ENCODE measurements around the gene LIN52. TPM values are rescaled to one million over a fixed set of nuclear protein-coding genes. Genes with fewer than 3 reads are reported as not detected.

Gene LIN52
- total and polyA plus RNA-seq, 2 of the 13 experiments (the other 11 are each of a cell fraction or from before 2014, with no cell fraction given), result 11.4 to 23.3 TPM

DNA sequence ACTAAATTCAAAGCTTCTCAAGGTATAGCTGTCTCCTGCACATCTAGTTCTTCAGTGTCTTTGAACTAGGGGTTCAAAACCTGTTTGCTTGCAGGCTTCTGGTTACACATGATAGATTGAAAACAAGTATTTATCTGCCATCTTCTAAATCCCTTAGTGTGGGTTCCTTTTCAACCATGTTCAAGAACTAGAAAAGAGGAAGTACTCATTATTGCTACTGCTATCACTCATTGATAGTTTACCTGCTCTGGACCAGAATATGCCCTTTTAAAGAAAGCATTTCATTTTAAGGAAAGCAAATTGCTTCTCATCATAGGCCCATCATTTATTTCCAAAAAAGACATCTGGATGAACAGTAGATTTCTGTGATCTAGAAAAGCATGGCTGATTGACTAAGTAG, 117.4 kb downstream of the LIN52 start (continued):
- TF ChIP-seq, protein P1, sequence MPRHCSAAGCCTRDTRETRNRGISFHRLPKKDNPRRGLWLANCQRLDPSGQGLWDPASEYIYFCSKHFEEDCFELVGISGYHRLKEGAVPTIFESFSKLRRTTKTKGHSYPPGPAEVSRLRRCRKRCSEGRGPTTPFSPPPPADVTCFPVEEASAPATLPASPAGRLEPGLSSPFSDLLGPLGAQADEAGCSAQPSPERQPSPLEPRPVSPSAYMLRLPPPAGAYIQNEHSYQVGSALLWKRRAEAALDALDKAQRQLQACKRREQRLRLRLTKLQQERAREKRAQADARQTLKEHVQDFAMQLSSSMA (CRISPR knock-in tag; IDR thresholded peaks at IDR 0.05), result no peak
- TF ChIP-seq, protein P2, sequence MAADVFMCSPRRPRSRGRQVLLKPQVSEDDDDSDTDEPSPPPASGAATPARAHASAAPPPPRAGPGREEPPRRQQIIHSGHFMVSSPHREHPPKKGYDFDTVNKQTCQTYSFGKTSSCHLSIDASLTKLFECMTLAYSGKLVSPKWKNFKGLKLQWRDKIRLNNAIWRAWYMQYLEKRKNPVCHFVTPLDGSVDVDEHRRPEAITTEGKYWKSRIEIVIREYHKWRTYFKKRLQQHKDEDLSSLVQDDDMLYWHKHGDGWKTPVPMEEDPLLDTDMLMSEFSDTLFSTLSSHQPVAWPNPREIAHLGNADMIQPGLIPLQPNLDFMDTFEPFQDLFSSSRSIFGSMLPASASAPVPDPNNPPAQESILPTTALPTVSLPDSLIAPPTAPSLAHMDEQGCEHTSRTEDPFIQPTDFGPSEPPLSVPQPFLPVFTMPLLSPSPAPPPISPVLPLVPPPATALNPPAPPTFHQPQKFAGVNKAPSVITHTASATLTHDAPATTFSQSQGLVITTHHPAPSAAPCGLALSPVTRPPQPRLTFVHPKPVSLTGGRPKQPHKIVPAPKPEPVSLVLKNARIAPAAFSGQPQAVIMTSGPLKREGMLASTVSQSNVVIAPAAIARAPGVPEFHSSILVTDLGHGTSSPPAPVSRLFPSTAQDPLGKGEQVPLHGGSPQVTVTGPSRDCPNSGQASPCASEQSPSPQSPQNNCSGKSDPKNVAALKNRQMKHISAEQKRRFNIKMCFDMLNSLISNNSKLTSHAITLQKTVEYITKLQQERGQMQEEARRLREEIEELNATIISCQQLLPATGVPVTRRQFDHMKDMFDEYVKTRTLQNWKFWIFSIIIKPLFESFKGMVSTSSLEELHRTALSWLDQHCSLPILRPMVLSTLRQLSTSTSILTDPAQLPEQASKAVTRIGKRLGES (CRISPR knock-in tag; IDR thresholded peaks at IDR 0.05; ENCODE audit: borderline replicate concordance), result no peak
- TF ChIP-seq CCAR2 (optimal IDR thresholded peaks at IDR 0.05; ENCODE audit: low read depth, low read length) (no peak), ZNF766 (CRISPR knock-in tag; IDR thresholded peaks at IDR 0.05; ENCODE audit: borderline replicate concordance) (no peak), KAT8 (CRISPR knock-in tag; IDR thresholded peaks at IDR 0.05) (no peak), PHF5A (CRISPR knock-in tag; IDR thresholded peaks at IDR 0.05; ENCODE audit: low read depth, unreplicated experiment) (no peak)

DNA sequence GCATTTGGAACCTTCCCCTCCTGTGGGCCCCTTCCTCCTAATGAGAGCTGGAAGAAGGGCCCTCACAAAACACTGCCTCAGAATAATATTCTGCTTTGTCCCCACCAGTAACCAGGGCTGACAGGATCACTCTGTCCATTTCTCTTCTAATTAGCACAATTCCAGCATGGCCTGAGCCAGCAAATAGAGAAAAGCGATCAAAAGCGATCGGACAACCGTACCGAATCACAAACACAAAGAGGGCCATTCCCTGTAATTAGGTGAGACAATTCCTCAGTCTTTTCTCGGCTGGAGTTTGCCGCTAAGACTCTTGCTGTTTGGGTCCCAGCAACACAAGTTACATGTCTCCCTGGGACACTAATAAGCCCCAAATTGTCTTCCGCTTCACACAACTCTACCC, 118.9 kb downstream of the LIN52 start:
- TF ChIP-seq TCF7L2 (IDR thresholded peaks at IDR 0.05; ENCODE audit: low read depth, low read length), result no peak
- no peak for TF ChIP-seq ZNF510 (CRISPR knock-in tag; IDR thresholded peaks at IDR 0.05; ENCODE audit: low read depth)
- no peak for TF ChIP-seq ZNF205 (CRISPR knock-in tag; IDR thresholded peaks at IDR 0.05)
- no peak for TF ChIP-seq ARNTL (CRISPR knock-in tag; IDR thresholded peaks at IDR 0.05)
- TF ChIP-seq ZNF251 (CRISPR knock-in tag; IDR thresholded peaks at IDR 0.05), result no peak
- TF ChIP-seq ZNF589 (CRISPR knock-in tag; conservative IDR thresholded peaks at IDR 0.05), result no peak
- TF ChIP-seq CEBPB (IDR thresholded peaks at IDR 0.05; ENCODE audit: borderline replicate concordance, low read depth, low read length), result no peak
- TF ChIP-seq RELA (CRISPR knock-in tag; IDR thresholded peaks at IDR 0.05), result no peak
- TF ChIP-seq KDM1A (CRISPR knock-in tag; IDR thresholded peaks at IDR 0.05), result no peak
- TF ChIP-seq FLYWCH1 (CRISPR knock-in tag; IDR thresholded peaks at IDR 0.05), result no peak
- H3K4me2 ChIP-seq (ENCODE audit: low read depth, low read length), result no peak overlapping the region
- no peak overlapping the region for H3K9ac ChIP-seq (ENCODE audit: insufficient read depth, low read depth, low read length)
- POLR2A ChIA-PET, result no interaction called here
- H3K36me3 ChIP-seq (replicated peaks in 1 of 2; ENCODE audit: control insufficient read depth in 1 of 2, insufficient read depth in 2 of 2, low read length in 2 of 2), result peaks cover 5 to 20% of the 10 kb centered on the region in 2 experiments; a peak in 4 of 5 replicates
- no peaks in the 10 kb centered on the region for H4K20me1 ChIP-seq (ENCODE audit: insufficient read depth, low read length)
- BruUV-seq (replicated peaks), result no TSS peak
- no peak overlapping the region for H3K27ac ChIP-seq (ENCODE audit: extremely low read length, insufficient read depth, low read length)
- intact Hi-C loops (cut with micrococcal nuclease; ENCODE audit: unreplicated experiment), result no loop called here
- no peak overlapping the region for H3K4me3 ChIP-seq (replicated peaks in 1 of 3; ENCODE audit: insufficient read depth in 1 of 3, low read depth in 2 of 3, low read length in 3 of 3)
- H3K27me3 ChIP-seq (ENCODE audit: control insufficient read depth in 1 of 2, insufficient read depth in 2 of 2, low read length in 2 of 2), result no peaks in the 10 kb centered on the region; a peak in 1 of 5 replicates
- no peak for DNase-seq (ENCODE audit: low spot score)
- FAIRE-seq, result no peak
- H3K4me1 ChIP-seq (ENCODE audit: insufficient read depth, low read length), result no peaks in the 10 kb centered on the region
- no peak for ATAC-seq
- H3K9me3 ChIP-seq (ENCODE audit: low read length), result no peaks in the 10 kb centered on the region
- no peaks in the 10 kb centered on the region for H3K79me2 ChIP-seq (ENCODE audit: insufficient read depth, low read length)
- 97% methylated on average over 8 of the region's 8 CpGs for WGBS (ENCODE audit: low lambda C conversion rate)
- in situ Hi-C loops (cut with HindIII; ENCODE audit: extremely low pct_ligation_motif_present, low pct_unique_long_range_greater_than_20kb), result no loop called here
- CTCF ChIA-PET (ENCODE audit: low intra/inter-chr PET ratio, low total read pairs), result no interaction called here
- H2AFZ ChIP-seq (ENCODE audit: low read length), result no peak overlapping the region

Data from HepG2 (cell line).